Measurements from ENCODE around the gene LONRF3. TPM values are rescaled to one million over a fixed set of nuclear protein-coding genes. Genes with fewer than 3 reads are reported as not detected.
A peak's percentile ranks its signal among the peaks of the same experiment; 100 is the strongest.

LONRF3 gene
- total and polyA plus RNA-seq, 8 donors, result 3.0 to 23.0 (median 3.9) TPM

DNA sequence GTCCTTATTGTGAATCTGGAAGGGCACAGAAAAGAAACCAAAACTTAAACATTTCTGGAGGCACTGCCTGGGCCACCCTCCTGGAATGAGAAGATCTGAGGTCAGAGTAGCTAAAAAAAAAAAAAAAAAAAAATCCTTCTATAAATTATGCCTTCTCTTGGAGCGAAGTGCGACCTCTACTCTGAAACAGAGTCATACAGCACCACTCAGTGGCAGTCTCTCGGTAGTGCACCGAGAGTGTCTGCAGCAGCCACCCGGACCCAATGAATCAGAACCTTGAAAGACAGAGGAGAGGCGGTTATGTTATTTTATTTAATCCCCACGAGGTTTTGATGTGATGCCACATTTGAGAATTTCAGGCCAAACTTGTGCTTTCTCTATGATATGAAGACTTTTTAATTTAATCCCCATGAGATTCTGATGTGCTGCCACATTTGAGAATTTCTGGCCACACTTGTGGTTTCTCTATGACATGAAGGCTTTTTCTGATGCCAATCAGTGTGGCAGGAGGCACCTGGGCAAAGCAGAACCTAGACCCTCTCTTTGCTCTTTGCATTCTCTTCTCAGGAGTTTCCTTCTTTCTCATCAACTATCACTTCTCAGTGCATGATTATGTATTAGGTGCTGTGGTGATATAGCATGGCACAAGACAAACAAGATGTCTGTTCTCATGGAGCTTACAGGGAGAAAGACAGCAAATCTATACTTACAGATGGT is 92.8 kb downstream of the LONRF3 start:
- Histone ChIP-seq H3K9me3 (no peaks in the 10 kb centered on the region), H3K36me3 (no peaks in the 10 kb centered on the region), H3K4me3 (no peak overlapping the region), H3K27ac (no peak overlapping the region), H3K27me3 (peaks cover 0 to 2% of the 10 kb centered on the region in 2 donors), H3K4me1 (no peaks in the 10 kb centered on the region)
- ATAC-seq (peak; percentile 93), DNase-seq (peak in 2 of 4 donors; percentile 19 to 55)
- intact Hi-C loops (cut with DNase I), result loop anchor here in 1 of 2 donors (5.0 kb wide), 1 partner anchor 220 kb away; no protein-coding TSS in a partner anchor
- TF ChIP-seq CTCF (IDR thresholded peaks at IDR 0.05), result peak; percentile 39 to 72

Other genes starting within 250 kb of the LONRF3 start
- 10 to 100 TPM; 77.8 to 87.3 TPM for gene IL13RA1, start 247.0 kb upstream of the LONRF3 start, total RNA-seq
- 10 to 100 TPM; 34.8 to 52.3 (median 41.6) TPM for gene IL13RA1, start 247.0 kb upstream of the LONRF3 start, polyA plus RNA-seq (ENCODE audit: insufficient read length in 6 of 6)
- under 1 TPM in 1 of 2 donors, not detected in 1; 0.55 TPM for gene ZCCHC12, start 150.8 kb upstream of the LONRF3 start, total RNA-seq
- under 1 TPM; 0.27 to 0.93 (median 0.48) TPM for gene ZCCHC12, start 150.8 kb upstream of the LONRF3 start, polyA plus RNA-seq (ENCODE audit: insufficient read length in 6 of 6)
- not detected for gene CT47C1, start 98.4 kb downstream of the LONRF3 start, total RNA-seq
- not detected for gene CT47C1, start 98.4 kb downstream of the LONRF3 start, polyA plus RNA-seq (ENCODE audit: insufficient read length in 6 of 6)
- gene KIAA1210, start 153.2 kb downstream of the LONRF3 start, total RNA-seq, result under 1 TPM in 1 of 2 donors, not detected in 1; 0.06 TPM
- gene KIAA1210, start 153.2 kb downstream of the LONRF3 start, polyA plus RNA-seq (ENCODE audit: insufficient read length in 6 of 6), result 1 to 10 TPM in 3 of 6 donors, under 1 TPM in 3; 0.65 to 1.8 (median 1.2) TPM